Measurements from ENCODE around the gene TP53INP2.

GRCh38 chr20:34691838-34692237, 12.3 kb upstream of the TP53INP2 start:
- no peak for TF ChIP-seq POLR2AphosphoS5 (IDR thresholded peaks at IDR 0.05; ENCODE audit: insufficient read depth, low read depth, low read length)
- TF ChIP-seq CTCF (IDR thresholded peaks at IDR 0.05; ENCODE audit: extremely low read depth in 1 of 2, insufficient read depth in 1 of 2, low read depth in 1 of 2, low read length in 2 of 2), result no peak
- TF ChIP-seq MAX (IDR thresholded peaks at IDR 0.05; ENCODE audit: insufficient read depth, insufficient read length), result no peak
- TF ChIP-seq EZH2 (IDR thresholded peaks at IDR 0.05; ENCODE audit: borderline replicate concordance, low read depth, low read length, severe bottlenecking), result no peak
- no peak for TF ChIP-seq FOS (IDR thresholded peaks at IDR 0.05; ENCODE audit: borderline replicate concordance, insufficient read depth, low read length)
- TF ChIP-seq POLR2A (IDR thresholded peaks at IDR 0.05; ENCODE audit: low read depth, low read length), result no peak
- TF ChIP-seq GATA2 (IDR thresholded peaks at IDR 0.05; ENCODE audit: insufficient read depth, insufficient read length, low read depth, low read length), result no peak
- no peak for TF ChIP-seq MYC (IDR thresholded peaks at IDR 0.05; ENCODE audit: low read depth, low read length)
- no peak for TF ChIP-seq JUN (IDR thresholded peaks at IDR 0.05; ENCODE audit: borderline replicate concordance, insufficient read depth, insufficient read length, low read depth)
